HepG2 (cell line): Measurements from ENCODE around the gene ARL2. TPM values are rescaled to one million over a fixed set of nuclear protein-coding genes. Genes with fewer than 3 reads are reported as not detected.

Experiments used
- ATAC-seq: fragments of 200-7000 bp; cut with Tn5 transposase; 3 replicates; pipeline ENCODE4 v1.9.1; 2020; ENCODE audit warnings: mild to moderate bottlenecking, moderate library complexity
- BruUV-seq: library from RNA; stranded (reverse); fragments of 400-500 nt; replicated peaks from 2 replicates; lab custom pipeline; 2021; lab: Mats Ljungman, UMichigan
- CTCF ChIA-PET: fragments of 300-600 bp; formaldehyde crosslinking; extraction: SDS; loops from one replicate; lab custom pipeline; 2021; ENCODE audit warnings: low total read pairs, inconsistent platforms, low intra/inter-chr PET ratio; lab: Yijun Ruan, JAX
- POLR2A ChIA-PET: fragments of 350-600 bp; sonication (Branson Sonifier 250); formaldehyde crosslinking; loops from one replicate; lab custom pipeline; 2020; ENCODE audit warnings: antibody characterized with exemption, inconsistent platforms; lab: Yijun Ruan, JAX
- DNase-seq: peaks from one replicate; pipeline ENCODE4 v3.0.0-alpha.2; 2015; ENCODE audit warnings: low spot score
- FAIRE-seq: peaks from 3 replicates; lab custom pipeline; 2011; peaks lifted over from hg19 to GRCh38; lab: Jason Lieb, UNC
- H2AFZ ChIP-seq: one replicate; pipeline ENCODE4 v1.6.1; 2011; ENCODE audit warnings: low read length, inconsistent platforms
- H3K27ac ChIP-seq: fragments of 300-600 bp; 3 replicates; pipeline ENCODE4 v1.8.0; 2011; ENCODE audit warnings: mixed run types, mild to moderate bottlenecking, mixed read lengths, low read length, inconsistent platforms; ENCODE audit not compliant: insufficient read depth; ENCODE audit errors: extremely low read length
- H3K27me3 ChIP-seq, 2 experiments: fragments of 200-600 bp in 1 of 2; 2 replicates in 1 of 2; 3 replicates in 1 of 2; pipeline versions ENCODE4 v1.6.0 to v1.8.0; 2011; ENCODE audit warnings: low read length in 2 of 2, mild to moderate bottlenecking in 2 of 2, moderate library complexity in 2 of 2, inconsistent platforms in 1 of 2; ENCODE audit not compliant: insufficient read depth in 2 of 2, control insufficient read depth in 1 of 2
- H3K36me3 ChIP-seq, 2 experiments: fragments of 200-600 bp in 1 of 2; replicated peaks in 1 of 2; 2 replicates in 1 of 2; 3 replicates in 1 of 2; pipeline versions ENCODE4 v1.5.1 to v1.8.0; 2011; ENCODE audit warnings: low read length in 2 of 2, inconsistent platforms in 1 of 2; ENCODE audit not compliant: insufficient read depth in 2 of 2, control insufficient read depth in 1 of 2
- H3K4me1 ChIP-seq: 2 replicates; pipeline ENCODE4 v1.5.1; 2012; ENCODE audit warnings: low read length, inconsistent platforms; ENCODE audit not compliant: insufficient read depth
- H3K4me2 ChIP-seq: 2 replicates; pipeline ENCODE4 v1.6.0; 2011; ENCODE audit warnings: low read depth, low read length, inconsistent platforms
- H3K4me3 ChIP-seq, 3 experiments: fragments of 200-600 bp in 1 of 3; sonication (generic), shearing (Covaris generic) in 1 of 3; replicated peaks in 1 of 3; 2 replicates each; pipeline ENCODE4 v1.5.1; 2011 to 2016; ENCODE audit warnings: low read length in 3 of 3, inconsistent platforms in 2 of 3, low read depth in 2 of 3, mild to moderate bottlenecking in 2 of 3, control low read depth in 1 of 3, mixed read lengths in 1 of 3; ENCODE audit not compliant: insufficient read depth in 1 of 3
- H3K79me2 ChIP-seq: one replicate; pipeline ENCODE4 v1.6.1; 2011; ENCODE audit warnings: low read length, inconsistent platforms; ENCODE audit not compliant: insufficient read depth
- H3K9ac ChIP-seq: 2 replicates; pipeline ENCODE4 v1.6.0; 2011; ENCODE audit warnings: mild to moderate bottlenecking, low read depth, low read length, inconsistent platforms; ENCODE audit not compliant: insufficient read depth
- H3K9me3 ChIP-seq: 2 replicates; pipeline ENCODE4 v1.5.1; 2012; ENCODE audit warnings: mild to moderate bottlenecking, low read length
- H4K20me1 ChIP-seq: 2 replicates; pipeline ENCODE4 v1.6.0; 2011; ENCODE audit warnings: inconsistent platforms, mild to moderate bottlenecking, low read length, moderate library complexity; ENCODE audit not compliant: insufficient read depth
- CAMTA2 ChIP-seq: sonication (generic); formaldehyde crosslinking; IDR thresholded peaks from 2 replicates; pipeline ENCODE4 v1.4.0; 2020; ENCODE audit warnings: mild to moderate bottlenecking, missing genetic modification reagents, borderline replicate concordance
- CEBPB ChIP-seq: IDR thresholded peaks from 2 replicates; pipeline ENCODE4 v1.6.1; 2011; ENCODE audit warnings: low read depth, low read length, improper control_type of control experiment, borderline replicate concordance
- CREM ChIP-seq, 2 experiments: sonication (generic) in 1 of 2; formaldehyde crosslinking in 1 of 2; IDR thresholded peaks; 2 replicates each; pipeline versions ENCODE4 v1.4.0 to v1.6.1; 2016 to 2020; ENCODE audit warnings: antibody characterized with exemption in 1 of 2, mild to moderate bottlenecking in 1 of 2, missing genetic modification reagents in 1 of 2
- ETV6 ChIP-seq: sonication (generic); formaldehyde crosslinking; conservative IDR thresholded peaks from 2 replicates; pipeline ENCODE4 v1.4.0; 2020; ENCODE audit warnings: missing genetic modification reagents
- SRSF4 ChIP-seq: fragments of 200-400 bp; formaldehyde crosslinking; IDR thresholded peaks from one replicate; pipeline ENCODE4 v1.6.1; 2018; ENCODE audit warnings: mild to moderate bottlenecking, low read depth, low read length, moderate library complexity; ENCODE audit not compliant: poor library complexity, severe bottlenecking
- TAF1 ChIP-seq: sonication (generic); formaldehyde crosslinking; IDR thresholded peaks from 2 replicates; pipeline ENCODE4 v1.4.0; 2020; ENCODE audit warnings: missing genetic modification reagents
- TIGD3 ChIP-seq: sonication (generic); formaldehyde crosslinking; IDR thresholded peaks from 2 replicates; pipeline ENCODE4 v1.5.1; 2020; ENCODE audit warnings: mild to moderate bottlenecking, missing genetic modification reagents, borderline replicate concordance
- ZFP36L2 ChIP-seq: sonication (generic); formaldehyde crosslinking; IDR thresholded peaks from 2 replicates; pipeline ENCODE4 v1.4.0; 2020; ENCODE audit warnings: missing genetic modification reagents
- ZFYVE20 ChIP-seq: sonication (generic); formaldehyde crosslinking; IDR thresholded peaks from 2 replicates; pipeline ENCODE4 v1.8.0; 2023; ENCODE audit warnings: low read depth, mild to moderate bottlenecking, moderate library complexity, missing genetic modification reagents, borderline replicate concordance
- ZNF136 ChIP-seq: sonication (generic); formaldehyde crosslinking; IDR thresholded peaks from 2 replicates; pipeline ENCODE4 v1.8.1; 2022; ENCODE audit warnings: low read depth, mild to moderate bottlenecking, moderate library complexity, missing genetic modification reagents
- ZNF17 ChIP-seq: sonication (generic); formaldehyde crosslinking; IDR thresholded peaks from 2 replicates; pipeline ENCODE4 v1.5.0; 2020; ENCODE audit warnings: mild to moderate bottlenecking, missing genetic modification reagents
- ZNF225 ChIP-seq: sonication (generic); formaldehyde crosslinking; IDR thresholded peaks from 2 replicates; pipeline ENCODE4 v1.4.0; 2020; ENCODE audit warnings: mild to moderate bottlenecking, missing genetic modification reagents
- ZNF256 ChIP-seq: sonication (generic); formaldehyde crosslinking; conservative IDR thresholded peaks from 2 replicates; pipeline ENCODE4 v1.4.0; 2020; ENCODE audit warnings: missing genetic modification reagents
- ZNF383 ChIP-seq: sonication (generic); formaldehyde crosslinking; IDR thresholded peaks from 2 replicates; pipeline ENCODE4 v1.4.0; 2020; ENCODE audit warnings: missing genetic modification reagents, mild to moderate bottlenecking, borderline replicate concordance
- ZNF746 ChIP-seq: sonication (generic); formaldehyde crosslinking; IDR thresholded peaks from 2 replicates; pipeline ENCODE4 v1.8.0; 2022; ENCODE audit warnings: mild to moderate bottlenecking, missing genetic modification reagents
- ZNF777 ChIP-seq: sonication (generic); formaldehyde crosslinking; IDR thresholded peaks from 2 replicates; pipeline ENCODE4 v1.4.0; 2020; ENCODE audit warnings: missing genetic modification reagents
- ZSCAN21 ChIP-seq: sonication (generic); formaldehyde crosslinking; IDR thresholded peaks from 2 replicates; pipeline ENCODE4 v1.8.0; 2022; ENCODE audit warnings: mild to moderate bottlenecking, missing genetic modification reagents, moderate library complexity, borderline replicate concordance
- WGBS: methylation state at CpG from one replicate; pipeline ENCODE4 v1.1.6; 2017; ENCODE audit warnings: low lambda C conversion rate; 5-methylcytosine and 5-hydroxymethylcytosine counted together
- in situ Hi-C: cut with HindIII; loops from 2 replicates; pipeline ENCODE4 v1.10.0; 2017; ENCODE audit warnings: low pct_unique_long_range_greater_than_20kb; ENCODE audit not compliant: extremely low pct_ligation_motif_present
- intact Hi-C: fragments of 100-400 bp; cut with micrococcal nuclease; formaldehyde crosslinking; loops from one replicate; pipeline ENCODE4 v1.10.0; 2022; ENCODE audit not compliant: unreplicated experiment
- polyA plus RNA-seq, 8 experiments: library from polyadenylated mRNA; depleted of rRNA in 3 of 8; stranded (reverse) in 7 of 8; unstranded in 1 of 8; fragments of >200 nt; fragmentation: Illumina TruSeq in 4 of 8; extraction: Trizol in 4 of 8; gene quantifications; 2 replicates each; pipeline versions ENCODE4 v1.2.1 to v1.2.3, GENCODE V29; 2011 to 2016; ENCODE audit warnings: low read depth in 4 of 8, missing spikeins in 1 of 8, mixed read lengths in 1 of 8; ENCODE audit not compliant: insufficient read depth in 1 of 8
- total RNA-seq, 5 experiments: library from RNA; depleted of rRNA; stranded (reverse); fragments of >200 nt; fragmentation: Illumina TruSeq; extraction: Trizol; gene quantifications; 2 replicates each; pipeline ENCODE4 v1.2.3, GENCODE V29; 2016; ENCODE audit warnings: low read depth in 1 of 5
- TF ChIP-seq, protein P1 (sequence below): sonication (generic); formaldehyde crosslinking; IDR thresholded peaks from 2 replicates; pipeline ENCODE4 v1.5.1; 2020; ENCODE audit warnings: missing genetic modification reagents, mild to moderate bottlenecking, borderline replicate concordance
- TF ChIP-seq, protein P2 (sequence below): sonication (generic); formaldehyde crosslinking; IDR thresholded peaks from 2 replicates; pipeline ENCODE4 v1.4.0; 2020; ENCODE audit warnings: mild to moderate bottlenecking, missing genetic modification reagents

ARL2 gene
- total and polyA plus RNA-seq, 2 of the 13 experiments (the other 11 are each of a cell fraction or from before 2014, with no cell fraction given): 82.9 to 84.4 TPM

DNA sequence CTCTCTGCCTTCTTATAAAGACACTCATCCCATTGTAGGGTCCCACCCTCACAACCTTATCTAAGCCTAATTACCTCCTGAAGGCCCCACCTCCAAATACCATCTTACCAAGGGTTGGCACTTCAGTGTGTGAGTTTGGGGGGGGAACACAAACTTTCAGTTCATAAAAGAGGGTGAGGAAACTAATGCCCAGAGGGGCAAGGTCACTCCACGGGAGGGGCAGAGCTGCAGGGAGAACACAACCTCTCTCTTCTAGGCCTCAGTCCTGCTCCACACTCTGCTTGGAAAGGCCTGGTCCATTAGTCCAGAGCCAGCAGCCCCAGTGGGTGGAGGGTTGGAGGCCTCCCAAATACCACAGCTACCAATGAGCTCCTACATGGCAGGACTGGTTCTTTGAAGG, 14.5 kb upstream of the ARL2 start (continued):
- TF ChIP-seq, protein P1, sequence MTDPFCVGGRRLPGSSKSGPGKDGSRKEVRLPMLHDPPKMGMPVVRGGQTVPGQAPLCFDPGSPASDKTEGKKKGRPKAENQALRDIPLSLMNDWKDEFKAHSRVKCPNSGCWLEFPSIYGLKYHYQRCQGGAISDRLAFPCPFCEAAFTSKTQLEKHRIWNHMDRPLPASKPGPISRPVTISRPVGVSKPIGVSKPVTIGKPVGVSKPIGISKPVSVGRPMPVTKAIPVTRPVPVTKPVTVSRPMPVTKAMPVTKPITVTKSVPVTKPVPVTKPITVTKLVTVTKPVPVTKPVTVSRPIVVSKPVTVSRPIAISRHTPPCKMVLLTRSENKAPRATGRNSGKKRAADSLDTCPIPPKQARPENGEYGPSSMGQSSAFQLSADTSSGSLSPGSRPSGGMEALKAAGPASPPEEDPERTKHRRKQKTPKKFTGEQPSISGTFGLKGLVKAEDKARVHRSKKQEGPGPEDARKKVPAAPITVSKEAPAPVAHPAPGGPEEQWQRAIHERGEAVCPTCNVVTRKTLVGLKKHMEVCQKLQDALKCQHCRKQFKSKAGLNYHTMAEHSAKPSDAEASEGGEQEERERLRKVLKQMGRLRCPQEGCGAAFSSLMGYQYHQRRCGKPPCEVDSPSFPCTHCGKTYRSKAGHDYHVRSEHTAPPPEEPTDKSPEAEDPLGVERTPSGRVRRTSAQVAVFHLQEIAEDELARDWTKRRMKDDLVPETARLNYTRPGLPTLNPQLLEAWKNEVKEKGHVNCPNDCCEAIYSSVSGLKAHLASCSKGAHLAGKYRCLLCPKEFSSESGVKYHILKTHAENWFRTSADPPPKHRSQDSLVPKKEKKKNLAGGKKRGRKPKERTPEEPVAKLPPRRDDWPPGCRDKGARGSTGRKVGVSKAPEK: 0 out of 2 replicates have a peak, but pooled peaks have one; percentile 24
- no peak for TF ChIP-seq ZFYVE20 (CRISPR knock-in tag)

DNA sequence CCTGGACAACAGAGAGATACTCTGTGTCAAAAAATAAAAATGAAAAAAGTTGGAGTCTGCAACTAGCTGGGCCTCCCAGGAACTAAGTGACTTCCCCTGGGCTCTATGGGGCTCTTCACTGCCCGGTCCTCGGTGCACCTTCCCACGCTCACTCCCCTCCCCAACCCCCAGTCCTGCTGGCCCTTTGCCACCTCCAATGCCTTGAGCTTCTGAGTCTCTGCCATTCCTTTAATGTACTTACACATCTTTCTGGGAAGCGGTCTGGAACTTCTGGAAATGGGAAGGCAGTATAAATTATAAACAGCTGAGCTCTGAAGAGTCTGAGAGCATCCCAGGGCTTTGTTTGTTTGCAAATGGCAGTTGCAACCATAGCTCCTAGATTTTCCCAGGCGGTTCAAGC, 11.3 kb upstream of the ARL2 start:
- peaks cover 0 to 2% of the 10 kb centered on the region in 2 experiments; a peak in 1 of 5 replicates for H3K27me3 ChIP-seq
- ChIA-PET CTCF (interaction anchor here (1.2 kb wide), 1 partner anchor 11 kb away, joined by 3 read pairs; the partner anchor contains the start of gene ARL2), POLR2A (interaction anchor here (2.3 kb wide), 1 partner anchor 12 kb away, joined by 5 read pairs; the partner anchor contains the start of gene ARL2)
- H3K4me3 ChIP-seq: no peak overlapping the region
- H2AFZ ChIP-seq: no peak overlapping the region
- no peaks in the 10 kb centered on the region for H3K9me3 ChIP-seq
- DNase-seq (no peak), ATAC-seq (no peak), FAIRE-seq (no peak)
- H4K20me1 ChIP-seq: no peaks in the 10 kb centered on the region
- peaks cover 69% of the 10 kb centered on the region for H3K4me1 ChIP-seq
- no peak overlapping the region for H3K27ac ChIP-seq
- H3K4me2 ChIP-seq: no peak overlapping the region
- no peaks in the 10 kb centered on the region for H3K36me3 ChIP-seq
- WGBS: 43% methylated on average over 5 of the region's 5 CpGs
- no TSS peak for BruUV-seq
- H3K9ac ChIP-seq: no peak overlapping the region
- in situ Hi-C loops: no loop called here
- intact Hi-C loops: no loop called here
- no peaks in the 10 kb centered on the region for H3K79me2 ChIP-seq
- TF ChIP-seq ZSCAN21 (CRISPR knock-in tag): no peak
- TF ChIP-seq CAMTA2: no peak
- no peak for TF ChIP-seq CREM (IDR thresholded peaks at IDR 0.05)
- TF ChIP-seq CREM (CRISPR knock-in tag; IDR thresholded peaks at IDR 0.05): no peak
- TF ChIP-seq ZNF777: no peak
- no peak for TF ChIP-seq TAF1 (CRISPR knock-in tag)
- no peak for TF ChIP-seq ZNF225
- TF ChIP-seq, protein P2, sequence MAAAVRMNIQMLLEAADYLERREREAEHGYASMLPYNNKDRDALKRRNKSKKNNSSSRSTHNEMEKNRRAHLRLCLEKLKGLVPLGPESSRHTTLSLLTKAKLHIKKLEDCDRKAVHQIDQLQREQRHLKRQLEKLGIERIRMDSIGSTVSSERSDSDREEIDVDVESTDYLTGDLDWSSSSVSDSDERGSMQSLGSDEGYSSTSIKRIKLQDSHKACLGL: no peak
- no peak for TF ChIP-seq ZFP36L2 (CRISPR knock-in tag)
- TF ChIP-seq ZNF17: no peak
- no peak for TF ChIP-seq ZNF746 (CRISPR knock-in tag)
- TF ChIP-seq CEBPB: no peak
- no peak for TF ChIP-seq ZNF136 (CRISPR knock-in tag)
- no peak for TF ChIP-seq ZNF383
- no peak for TF ChIP-seq TIGD3 (CRISPR knock-in tag)
- TF ChIP-seq SRSF4: no peak
- TF ChIP-seq ZNF256 (CRISPR knock-in tag): no peak
- TF ChIP-seq ETV6 (CRISPR knock-in tag): no peak
